Cortex of kidney (tissue), 1 donor: ENCODE measurements around the gene KLRC1.
"Not testable (repeated sequence)": the region's sequence is repeated elsewhere in the genome, so short reads cannot be mapped to it uniquely, and the experiment has no call there.

Experiments
- DNase-seq: peaks from one replicate; lab custom pipeline; 2025; lab: John Stamatoyannopoulos, UW

Gene KLRC1

DNA sequence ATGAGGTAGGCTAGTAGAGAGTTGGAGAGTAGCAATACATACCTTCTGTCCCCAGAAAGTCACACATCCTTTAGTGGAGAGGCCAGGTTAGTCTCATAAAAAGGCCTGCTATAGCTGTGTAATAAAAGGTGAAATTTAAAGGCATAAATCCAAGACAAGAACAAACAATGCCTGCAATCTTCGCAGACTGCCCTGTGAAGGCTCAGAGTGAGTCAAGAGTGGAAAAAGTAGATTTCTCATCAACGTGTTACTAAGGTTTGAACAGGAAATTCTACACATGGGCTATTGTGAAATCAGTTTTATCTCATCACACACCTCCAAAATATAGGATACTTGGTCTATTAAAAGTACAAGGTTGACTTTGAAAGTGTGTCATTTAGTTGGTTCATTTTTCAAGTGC lies at the start of gene KLRC1:
Gene KLRC1, minus strand, starts transcription at position 222 of the 400 bp plus-strand sequence. CDS start 2,221 bp downstream, outside the sequence.
- DNase-seq, result no peak

DNA sequence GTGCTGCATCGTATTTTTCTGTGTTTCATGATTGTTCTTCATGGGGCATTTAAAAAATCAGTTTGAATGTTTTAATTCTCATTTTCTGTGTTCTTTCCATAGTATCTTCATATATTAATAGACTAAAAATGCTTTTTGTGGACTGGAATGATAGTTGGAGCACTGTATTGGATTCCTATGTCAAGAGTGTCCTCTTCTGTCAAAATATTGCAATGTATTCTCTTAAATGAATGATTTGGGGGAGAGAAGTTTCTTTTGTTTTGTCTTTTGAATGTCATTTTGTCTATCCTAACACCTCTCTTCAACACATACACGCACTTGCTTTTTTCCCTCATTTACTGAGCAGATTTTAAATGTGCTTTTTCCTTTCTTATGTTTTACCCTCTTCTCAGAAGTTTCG lies 47.9 kb upstream of the KLRC1 start:
- no peak for DNase-seq

DNA sequence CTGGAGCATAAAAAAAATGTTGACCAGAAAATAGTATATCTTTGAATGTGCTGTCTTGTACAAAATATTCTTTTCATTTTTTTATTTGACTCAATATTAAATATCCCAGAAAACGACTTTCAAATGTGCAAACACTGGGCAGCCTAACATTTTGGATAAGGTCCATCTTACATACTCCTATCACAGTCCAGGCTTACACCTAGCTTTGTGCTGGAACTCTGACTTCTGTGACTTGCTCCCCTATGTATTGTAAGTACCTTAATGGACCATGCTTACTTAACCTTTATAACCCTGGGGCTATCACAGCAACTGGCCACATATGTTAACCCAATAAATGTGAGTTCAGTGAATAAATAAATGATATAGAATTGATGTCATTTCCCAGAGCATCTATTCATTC lies 44.9 kb upstream of the KLRC1 start:
- DNase-seq, result no peak

DNA sequence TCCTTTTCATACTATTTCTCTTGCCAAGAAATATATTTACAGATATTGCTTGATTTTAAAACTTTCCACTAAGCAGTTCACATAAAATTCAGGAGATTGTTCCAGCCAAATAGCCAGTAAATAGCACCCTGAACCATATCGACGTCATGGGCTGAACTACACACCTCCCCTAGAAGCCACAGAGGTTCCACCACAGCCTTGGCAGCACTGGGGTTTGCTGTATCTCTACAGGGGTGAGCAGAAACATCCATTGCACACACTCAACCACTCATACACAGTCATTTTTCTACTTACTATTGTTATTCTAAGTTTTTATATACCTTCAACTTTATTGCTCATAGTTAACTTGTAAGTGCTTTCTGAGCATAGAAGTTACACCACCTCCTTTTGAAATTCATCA lies 44.4 kb upstream of the KLRC1 start:
- no peak for DNase-seq

GRCh38 chr12:10491766-10492165 lies 38.6 kb upstream of the KLRC1 start:
- no peak for DNase-seq

- not testable (repeated sequence) for DNase-seq
Measured at GRCh38 chr12:10487328-10487727, 34.2 kb upstream of the KLRC1 start.

- not testable (repeated sequence) for DNase-seq
Measured at GRCh38 chr12:10481901-10482300, 28.7 kb upstream of the KLRC1 start.

- DNase-seq, result not testable (repeated sequence)
Measured at GRCh38 chr12:10472808-10473207, 19.6 kb upstream of the KLRC1 start.

DNA sequence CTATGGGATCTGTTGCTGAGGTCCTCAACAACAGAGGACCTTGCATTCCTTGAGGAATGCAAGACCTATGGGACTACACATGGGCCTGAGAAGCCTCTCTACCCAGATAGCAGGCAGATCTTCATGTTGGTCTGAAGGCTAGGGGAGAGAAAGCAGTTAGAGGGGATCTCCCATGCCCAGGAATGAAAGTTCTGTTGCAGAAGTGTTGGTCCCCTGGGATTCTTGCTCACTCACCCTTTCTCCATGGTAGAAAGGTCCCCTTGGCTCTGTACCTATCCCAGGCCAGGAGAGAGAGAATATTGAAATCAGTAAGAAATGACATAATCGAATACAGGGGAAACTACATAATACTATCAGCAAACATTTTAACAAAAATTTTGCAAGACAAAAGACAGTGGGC lies 16.5 kb upstream of the KLRC1 start:
- no peak for DNase-seq

DNA sequence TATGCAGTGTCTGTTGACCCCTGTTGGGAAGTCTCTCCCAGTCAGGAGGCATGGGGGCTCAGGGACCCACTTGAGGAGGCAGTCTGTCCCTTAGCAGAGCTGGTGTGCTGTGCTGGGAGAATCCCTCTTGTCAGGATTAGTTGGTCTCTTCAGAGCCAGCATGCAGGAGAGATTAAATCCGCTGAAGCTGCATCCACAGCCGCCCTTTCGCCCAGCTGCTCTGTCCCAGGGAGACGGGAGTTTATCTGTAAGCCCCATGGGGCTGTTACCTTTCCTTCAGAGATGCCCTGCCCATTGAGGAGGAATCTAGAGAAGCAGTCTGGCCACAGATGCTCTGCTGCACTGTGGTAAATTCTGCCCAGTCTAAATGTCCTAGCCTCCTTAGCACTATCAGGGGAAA lies 13.1 kb upstream of the KLRC1 start:
- DNase-seq, result no peak

GRCh38 chr12:10457760-10458159 lies 4.6 kb upstream of the KLRC1 start:
- no peak for DNase-seq

DNA sequence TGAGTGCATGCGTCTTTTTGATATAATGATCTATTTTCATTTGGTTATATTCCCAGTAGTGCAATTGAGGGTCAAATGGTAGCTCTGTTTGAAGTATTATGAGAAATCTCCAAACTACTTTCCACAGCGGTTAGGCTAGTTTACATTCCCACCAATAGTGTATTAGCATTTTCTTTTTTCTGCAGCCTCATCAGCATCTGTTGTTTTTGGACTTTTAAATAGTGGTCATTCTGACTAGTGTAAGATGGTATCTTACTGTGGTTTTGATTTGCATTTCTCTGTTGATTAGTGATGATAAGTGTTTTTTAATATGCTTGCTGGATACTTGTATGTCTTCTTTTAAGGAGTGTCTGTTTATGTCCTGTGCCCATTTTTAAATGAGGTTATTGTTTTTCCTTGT lies 3.7 kb upstream of the KLRC1 start:
- DNase-seq, result no peak

DNA sequence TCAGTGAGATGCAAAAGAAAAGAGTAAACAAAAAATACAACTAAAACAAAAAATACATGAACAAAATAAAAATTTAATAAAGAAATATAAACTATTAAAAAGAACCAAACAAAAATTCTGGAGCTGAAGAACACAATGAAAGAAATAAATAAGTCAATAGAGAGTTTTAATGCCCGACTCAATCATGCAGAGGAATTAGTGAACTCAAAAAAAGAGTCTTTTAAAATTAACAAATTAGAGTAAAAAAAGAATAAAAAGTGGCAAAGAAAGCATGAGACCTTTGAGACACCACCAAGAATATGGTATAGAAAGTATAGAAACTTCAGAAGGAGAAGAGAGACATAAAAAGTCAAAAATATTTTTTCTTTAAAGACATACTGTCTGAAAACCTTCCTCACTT lies 2.6 kb upstream of the KLRC1 start:
- DNase-seq, result no peak

- DNase-seq, result no peak
Measured at GRCh38 chr12:10454531-10454930, 1.4 kb upstream of the KLRC1 start.

GRCh38 chr12:10448236-10448635 lies 4.9 kb downstream of the KLRC1 start:
- DNase-seq, result no peak

DNA sequence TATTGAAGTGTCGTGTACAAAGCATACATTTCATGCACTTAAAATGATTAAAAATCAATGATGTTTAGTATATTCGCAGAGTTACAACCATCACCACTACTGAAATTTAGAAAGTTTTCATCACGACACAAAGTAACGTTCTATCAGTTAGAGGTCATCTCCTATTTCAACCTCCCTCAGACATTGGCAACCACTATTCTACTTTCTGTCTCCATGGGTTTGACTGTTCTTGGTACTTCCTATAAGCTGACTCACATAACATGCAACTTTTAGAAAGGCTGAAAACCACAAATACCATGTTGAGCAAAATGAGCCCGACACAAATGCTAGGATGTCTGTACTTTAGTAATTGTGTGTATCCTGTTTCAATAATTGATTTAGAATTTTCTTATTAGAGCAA lies 7.1 kb downstream of the KLRC1 start:
- not testable (repeated sequence) for DNase-seq

- DNase-seq, result not testable (repeated sequence)
Measured at GRCh38 chr12:10441144-10441543, 12.0 kb downstream of the KLRC1 start.

GRCh38 chr12:10439608-10440274 lies 13.4 kb downstream of the KLRC1 start:
- DNase-seq, result not testable (repeated sequence)

GRCh38 chr12:10437601-10438000 lies 15.6 kb downstream of the KLRC1 start:
- not testable (repeated sequence) for DNase-seq

GRCh38 chr12:10435816-10436215 lies 17.4 kb downstream of the KLRC1 start, which contains the start of gene KLRC2:
TSS of gene KLRC2 (minus strand) at chr12:10436010. CDS start at chr12:10435986, 24 bp downstream.
- DNase-seq, result not testable (repeated sequence)

GRCh38 chr12:10430623-10431022 lies 22.6 kb downstream of the KLRC1 start:
- not testable (repeated sequence) for DNase-seq

- DNase-seq, result not testable (repeated sequence)
Measured at GRCh38 chr12:10425938-10426337, 27.2 kb downstream of the KLRC1 start.

GRCh38 chr12:10424260-10424899 lies 28.8 kb downstream of the KLRC1 start:
- not testable (repeated sequence) for DNase-seq

DNA sequence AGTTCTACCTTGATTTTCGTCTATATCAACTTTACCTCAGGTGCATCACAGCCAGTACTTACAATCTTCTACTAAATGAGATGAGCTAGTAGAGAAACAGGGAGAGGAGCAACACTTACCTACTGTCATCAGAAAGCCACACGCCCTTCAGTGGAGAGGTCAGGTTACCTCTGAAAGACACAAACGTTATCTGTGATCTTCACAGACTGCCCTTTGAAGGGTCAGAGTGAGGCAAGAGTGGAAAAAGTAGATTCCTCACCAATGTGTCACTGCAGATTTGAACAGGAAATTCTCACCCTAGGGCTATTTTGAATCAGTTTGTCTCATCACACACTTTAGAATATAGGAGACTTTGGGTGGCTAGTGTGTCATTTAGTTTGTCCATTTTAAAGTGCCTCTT lies 31.0 kb downstream of the KLRC1 start:
- DNase-seq, result not testable (repeated sequence)
